ENCODE data around the gene KRT16. TPM values are rescaled to one million over a fixed set of nuclear protein-coding genes. Genes with fewer than 3 reads are reported as not detected.
A peak's percentile ranks its signal among the peaks of the same experiment; 100 is the strongest.
"Not testable (repeated sequence)": the region's sequence is repeated elsewhere in the genome, so short reads cannot be mapped to it uniquely, and the experiment has no call there.

Gene KRT16
- total RNA-seq, 1 experiment from 2014 or later = 0.72 TPM

DNA sequence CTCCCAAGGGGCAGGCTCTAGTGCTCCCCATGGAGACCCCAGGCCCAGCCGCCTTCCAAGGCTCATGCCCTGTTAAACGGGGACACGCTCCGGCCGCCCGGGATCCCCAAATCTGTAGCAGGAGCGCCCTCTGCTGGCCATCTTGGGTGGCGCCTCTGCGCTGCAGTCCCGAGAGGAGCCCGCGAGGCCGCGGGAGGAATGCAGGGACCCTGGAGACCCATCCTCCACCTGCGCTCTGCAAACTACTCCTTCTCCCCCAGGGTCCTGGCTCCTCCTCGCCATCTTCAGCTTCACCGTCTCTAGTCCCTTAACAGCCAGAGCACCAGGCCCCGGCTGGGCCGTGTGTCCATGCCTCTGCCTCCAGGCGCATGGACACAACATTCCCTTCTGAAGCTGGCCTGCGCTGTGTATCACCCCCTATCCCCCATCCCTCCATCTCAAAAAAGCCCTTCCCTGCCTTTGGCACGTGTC is 35.4 kb upstream of the KRT16 start:
- peak; percentile 60 for DNase-seq (ENCODE audit: low read depth)

DNA sequence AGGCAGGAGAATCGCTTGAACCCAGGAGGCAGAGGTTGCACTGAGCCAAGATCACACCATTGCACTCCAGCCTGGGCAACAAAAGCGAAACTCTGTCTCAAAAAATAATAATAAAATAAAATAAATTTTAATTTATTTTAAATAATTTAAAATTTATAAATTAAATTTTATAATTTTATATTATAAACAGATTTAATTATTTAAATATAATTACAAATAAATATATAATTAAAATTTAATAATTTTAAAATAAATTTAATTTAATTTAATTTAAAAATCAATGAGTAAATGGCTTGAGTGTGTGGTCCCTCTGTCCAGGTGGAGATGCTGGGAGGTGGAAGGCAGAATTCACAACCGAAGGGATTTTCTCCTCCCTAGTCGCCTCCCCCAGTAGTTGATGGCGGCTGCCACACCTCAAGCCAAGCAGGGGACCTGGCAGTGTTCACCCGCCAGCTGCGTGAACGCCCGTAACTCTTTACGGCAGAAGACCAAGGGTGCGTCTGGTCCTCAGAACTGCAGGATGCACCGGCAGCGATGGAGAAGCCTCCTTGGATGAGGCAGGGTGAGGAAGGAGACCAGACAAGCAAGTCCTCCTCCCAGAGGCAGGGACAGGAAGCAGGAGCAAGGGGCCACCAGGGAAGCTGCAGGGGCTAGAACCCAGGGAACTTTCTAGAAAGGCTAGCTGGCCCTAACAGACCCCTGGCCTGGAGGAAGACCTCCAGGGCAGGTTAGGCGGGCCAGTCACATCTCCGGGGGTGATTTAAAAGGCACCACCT is 34.7 kb upstream of the KRT16 start:
- DNase-seq (ENCODE audit: low read depth) = no peak

DNA sequence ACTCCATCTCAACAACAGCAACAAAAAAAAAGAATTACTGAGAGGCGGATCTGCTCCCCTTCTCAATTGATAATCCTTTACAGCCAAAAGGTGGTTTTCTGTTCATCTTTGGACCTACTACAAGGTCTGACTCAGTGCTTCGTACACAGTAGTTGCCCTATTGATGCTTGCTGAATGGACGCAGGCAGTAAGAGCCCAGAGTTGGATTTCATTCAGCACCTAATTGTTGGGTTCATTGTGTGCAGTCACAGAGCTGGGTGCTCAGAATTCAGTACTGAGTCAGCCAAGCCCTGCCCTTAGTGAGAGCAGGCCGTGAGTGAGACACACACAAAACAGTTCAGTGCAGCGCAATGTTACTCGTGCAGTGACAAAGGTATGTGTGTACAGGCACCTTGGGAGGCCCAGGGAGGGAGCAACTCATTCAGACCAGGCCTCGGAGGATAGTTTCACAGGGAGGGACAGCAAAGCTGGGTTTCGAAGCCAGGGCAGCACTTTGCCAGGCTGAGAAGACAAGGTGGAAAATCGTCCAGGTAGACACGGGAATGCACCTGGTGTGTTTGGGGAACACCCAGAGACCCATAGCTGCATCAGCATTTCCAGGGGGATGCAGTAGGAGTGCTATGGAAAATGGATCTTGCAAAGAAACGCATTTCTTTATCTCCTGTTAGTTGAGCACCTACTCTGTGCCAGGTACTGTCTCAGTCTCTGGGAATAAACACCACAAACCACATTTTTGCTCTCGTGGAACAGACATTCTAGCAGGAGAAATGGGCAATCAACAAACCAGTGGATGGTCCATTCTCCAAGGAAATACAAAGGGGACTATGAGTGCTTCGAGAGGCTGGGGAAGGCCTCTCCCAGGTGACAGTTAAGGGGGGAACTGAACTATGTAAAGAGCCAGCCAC is 29.9 kb upstream of the KRT16 start:
- no peak for DNase-seq (ENCODE audit: low read depth)

DNA sequence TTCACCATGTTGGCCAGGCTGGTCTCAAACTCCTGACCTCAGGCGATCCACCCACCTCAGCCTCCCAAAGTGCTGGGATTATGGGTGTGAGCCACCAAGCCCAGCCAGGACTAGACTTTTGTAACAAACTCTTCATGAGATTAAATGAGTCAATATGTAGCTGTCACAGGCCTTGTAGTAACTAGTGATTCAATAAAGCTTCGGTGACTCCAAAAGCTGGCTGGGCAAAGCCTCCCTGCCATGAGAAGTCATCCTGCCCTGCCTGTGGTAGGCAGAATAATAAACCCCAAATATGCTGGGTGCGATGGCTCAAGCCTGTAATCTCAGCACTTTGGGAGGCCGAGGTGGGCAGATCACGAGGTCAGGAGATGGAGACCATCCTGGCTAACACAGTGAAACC is 28.0 kb upstream of the KRT16 start:
- not testable (repeated sequence) for DNase-seq (ENCODE audit: low read depth)

DNA sequence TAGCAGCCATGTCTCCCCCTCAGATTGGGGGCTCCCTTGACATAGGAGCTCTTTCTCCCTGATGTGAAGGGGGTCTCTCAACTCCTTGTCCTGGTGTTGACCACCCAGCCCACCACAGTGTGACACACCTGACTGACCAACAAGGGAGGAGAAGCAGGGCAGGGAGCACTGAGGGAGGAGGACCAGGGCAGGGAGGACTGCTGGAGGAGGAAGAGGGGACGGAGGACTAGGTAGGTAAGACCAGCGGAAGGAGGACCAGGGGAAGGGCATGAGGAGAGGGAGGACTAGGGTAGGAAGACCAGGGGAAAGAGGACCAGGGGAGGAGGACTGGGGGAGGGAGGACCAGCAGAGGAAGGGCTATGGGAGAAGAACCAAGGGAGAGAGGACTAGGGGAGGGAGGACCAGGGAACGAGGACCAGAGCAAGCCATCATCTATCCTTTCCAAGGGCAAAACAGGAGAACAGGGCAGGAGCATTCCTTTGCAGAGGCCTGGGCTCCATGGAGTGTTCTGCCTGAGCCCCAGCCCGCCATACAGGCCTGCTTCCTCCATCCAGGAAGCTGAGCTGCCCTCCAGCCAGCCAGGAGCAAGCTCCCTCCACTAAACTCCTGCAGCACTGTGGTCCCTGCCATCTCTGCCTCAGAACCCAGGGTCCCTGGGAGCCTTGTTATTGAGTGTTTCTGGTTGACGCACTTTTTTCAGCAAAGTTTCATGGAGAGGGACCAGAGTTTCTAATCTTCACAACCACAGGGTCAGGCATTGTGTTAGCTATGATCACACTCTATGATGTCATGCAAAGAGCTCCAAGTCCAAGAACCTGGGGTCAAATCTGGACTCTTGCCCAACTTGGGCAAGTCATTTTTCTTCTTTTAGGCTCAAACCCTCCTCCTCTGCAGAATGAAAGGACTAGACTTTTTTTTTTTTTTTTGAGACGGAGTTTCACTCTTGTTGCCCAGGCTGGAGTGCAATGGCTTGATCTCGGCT is 27.2 kb upstream of the KRT16 start:
- no peak for DNase-seq (ENCODE audit: low read depth)

DNA sequence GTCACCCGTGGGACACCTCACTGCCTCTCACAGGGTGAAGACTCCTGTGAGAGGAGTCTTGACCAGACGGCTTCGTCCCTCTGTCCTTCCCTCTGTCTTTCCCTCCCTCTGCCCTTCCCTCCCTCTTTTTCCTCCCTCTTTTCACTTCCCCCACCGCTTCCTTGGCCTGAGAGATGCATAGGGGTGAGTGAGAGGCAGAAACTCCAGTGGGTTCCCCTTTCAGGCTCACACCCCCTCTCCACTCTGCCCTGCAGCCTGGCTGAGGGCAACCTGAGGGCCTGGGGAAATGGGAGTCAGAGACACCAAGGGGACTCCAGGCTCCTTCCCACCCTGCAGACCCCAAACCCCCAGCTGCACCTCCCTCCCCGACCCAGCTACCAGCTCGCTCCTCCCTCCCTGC is 26.4 kb upstream of the KRT16 start:
- DNase-seq (ENCODE audit: low read depth) = no peak

DNA sequence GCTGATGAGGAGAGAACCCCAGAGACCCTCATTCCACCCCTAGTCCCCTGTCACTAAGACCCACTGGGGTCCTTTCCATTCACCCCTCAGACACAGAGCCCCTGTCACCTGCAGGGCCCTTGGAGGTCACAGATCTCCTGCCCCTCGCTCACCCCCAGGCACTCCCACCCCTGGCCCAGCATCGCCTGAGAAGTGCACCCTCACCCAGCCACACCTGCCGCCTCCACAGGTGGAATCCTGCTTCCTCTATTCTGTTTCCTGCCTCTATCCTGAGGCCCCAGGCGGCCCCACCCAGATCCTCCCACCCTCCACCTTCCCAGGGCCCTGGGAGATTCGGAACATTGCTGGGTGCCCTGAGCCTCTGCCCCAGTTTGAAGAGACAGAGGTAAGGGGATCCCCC is 25.6 kb upstream of the KRT16 start:
- DNase-seq (ENCODE audit: low read depth) = no peak

DNA sequence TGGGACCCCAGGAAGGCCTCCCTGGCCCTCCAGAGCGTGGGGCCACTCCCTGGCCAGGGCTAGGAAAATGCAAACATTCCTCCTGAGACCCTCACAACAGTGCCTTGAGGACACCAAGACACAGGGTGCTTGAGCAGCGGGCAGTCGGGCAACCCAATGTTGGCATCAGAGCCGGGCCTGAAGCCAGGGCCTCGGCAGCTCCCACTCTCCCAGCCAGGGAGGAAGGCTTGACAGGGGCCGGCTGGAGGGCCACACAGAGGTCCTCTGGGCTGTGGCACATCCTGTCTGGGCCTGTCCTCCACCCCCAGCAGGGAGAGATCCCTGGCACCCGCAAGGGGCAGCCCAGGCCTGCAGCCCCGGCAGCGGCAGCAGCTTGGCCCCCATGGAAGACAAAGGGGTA is 24.1 kb upstream of the KRT16 start:
- no peak for DNase-seq (ENCODE audit: low read depth)

DNA sequence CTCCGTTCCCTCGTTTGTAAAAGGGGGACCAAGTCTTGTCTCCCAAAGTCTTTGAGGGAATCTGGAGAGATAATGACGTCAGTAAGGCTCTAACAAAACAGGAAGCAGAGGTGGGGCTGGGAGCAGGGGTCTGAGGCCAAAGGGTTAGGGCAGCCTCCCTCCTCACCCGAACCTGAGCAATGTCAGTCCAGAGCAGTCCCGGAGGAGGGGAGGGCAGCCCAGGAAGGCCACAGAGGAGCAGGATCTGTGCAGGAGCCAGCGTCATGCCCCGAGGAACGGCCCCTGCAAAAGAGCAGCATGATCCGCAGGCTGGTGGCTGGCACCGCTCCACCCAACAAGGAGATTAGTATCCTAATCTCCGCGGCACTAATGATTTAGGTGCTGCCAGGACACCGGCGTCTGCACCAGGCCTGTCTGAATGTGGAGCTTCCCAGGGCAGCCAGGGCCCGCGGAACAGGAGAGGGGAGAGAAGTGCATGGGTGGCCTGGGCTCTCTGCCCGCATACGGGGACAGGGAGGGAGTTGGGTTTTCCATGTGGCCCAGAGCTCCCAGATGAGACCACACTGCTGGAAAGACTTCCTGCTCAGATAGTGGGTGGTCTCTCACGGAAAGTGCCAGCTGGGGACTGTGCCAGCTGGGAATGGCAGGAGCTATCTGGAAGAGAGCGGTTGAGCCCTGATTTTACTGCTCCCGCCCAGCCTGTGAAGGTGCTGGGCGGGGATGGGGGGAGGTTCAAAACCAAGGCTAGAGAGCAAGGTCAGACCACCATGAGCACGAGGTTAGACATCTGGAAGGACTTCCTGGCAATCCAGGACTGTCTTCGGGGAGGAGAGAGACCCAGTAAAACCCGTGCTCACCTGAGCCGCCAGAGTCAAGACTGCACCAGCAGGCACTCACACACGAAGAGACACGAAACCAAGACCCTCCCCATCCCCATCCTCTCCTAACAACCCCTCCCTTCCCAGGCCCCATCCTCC is 22.8 kb upstream of the KRT16 start:
- DNase-seq (ENCODE audit: low read depth) = peak; percentile 45

DNA sequence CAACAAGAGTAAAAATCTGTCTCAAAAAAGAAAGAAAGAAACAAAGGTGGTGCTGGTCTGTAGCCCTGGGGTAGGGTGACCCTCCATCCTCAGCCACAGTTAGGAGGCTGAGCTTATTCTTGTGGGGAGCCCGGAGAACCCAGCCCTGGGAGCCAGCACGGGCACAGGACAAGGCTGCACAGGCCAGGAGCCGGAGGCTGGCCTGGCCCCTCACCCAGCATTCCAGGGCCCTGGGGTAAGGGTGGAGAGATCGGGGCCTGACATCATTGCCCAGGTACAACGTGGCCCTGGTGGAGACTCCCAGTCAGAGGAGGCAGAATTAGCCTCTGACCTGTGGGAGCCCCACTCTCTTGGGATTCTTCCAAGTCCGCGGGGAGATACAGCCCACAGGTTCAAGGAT is 22.1 kb upstream of the KRT16 start:
- no peak for DNase-seq (ENCODE audit: low read depth)

DNA sequence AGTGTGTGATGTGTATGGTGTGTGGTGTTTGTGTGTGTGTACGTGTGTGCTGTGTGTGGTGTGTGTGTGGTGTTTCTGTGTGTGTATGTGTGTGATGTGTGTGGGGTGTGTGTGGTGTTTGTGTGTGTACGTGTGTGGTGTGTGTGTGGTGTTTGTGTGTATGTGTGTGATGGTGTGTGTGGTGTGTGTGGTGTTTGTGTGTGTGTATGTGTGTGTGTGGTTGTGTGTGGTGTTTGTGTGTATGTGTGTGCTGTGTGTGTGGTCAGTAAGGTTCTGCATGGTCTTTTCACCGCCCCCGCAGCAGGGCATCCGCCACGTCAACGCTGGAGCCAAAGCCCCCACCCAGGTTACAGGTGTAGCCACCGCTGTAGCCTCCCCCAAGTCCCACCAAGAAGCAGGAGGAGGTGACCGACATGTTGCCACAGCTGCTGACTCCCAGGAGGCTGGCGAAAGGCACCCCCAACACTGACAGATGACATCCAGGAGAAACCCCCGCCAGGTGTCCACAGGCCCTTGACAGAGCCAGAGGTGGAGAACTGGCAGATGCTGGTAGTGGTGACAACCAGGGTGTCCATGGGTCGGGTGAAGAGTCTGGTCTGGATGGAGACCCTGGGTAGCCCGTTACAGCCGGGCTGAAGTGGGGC is 21.1 kb upstream of the KRT16 start:
- peak; percentile 18 for DNase-seq (ENCODE audit: low read depth)

DNA sequence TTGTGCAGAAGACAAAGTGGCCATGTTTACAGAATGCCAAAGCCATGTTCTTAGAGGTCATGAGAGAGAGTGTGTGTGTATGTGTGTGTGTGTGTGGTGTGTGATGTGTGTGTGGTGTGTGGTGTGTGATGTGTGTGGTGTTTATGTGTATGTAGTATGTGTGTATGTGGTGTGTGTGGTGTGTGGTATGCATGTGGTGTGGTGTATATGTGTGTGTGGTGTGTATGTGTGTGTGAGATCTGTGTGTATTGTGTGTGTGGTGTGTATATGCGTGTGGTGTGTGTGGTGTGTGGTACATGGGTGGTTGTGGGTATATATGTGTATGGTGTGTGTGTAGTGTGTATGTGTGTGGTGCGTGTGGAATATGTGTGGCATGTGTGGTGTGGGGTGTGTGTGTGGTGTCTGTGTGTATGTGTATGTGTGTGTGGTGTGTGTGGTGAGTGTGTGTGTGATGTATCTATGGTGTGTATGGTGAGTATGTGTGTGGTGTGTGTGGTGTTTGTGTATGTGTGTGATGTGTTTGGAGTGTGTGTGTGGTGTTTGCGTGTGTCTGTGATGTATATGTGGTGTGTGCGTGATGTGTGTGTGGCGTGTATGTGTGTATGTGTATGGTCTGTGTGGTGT is 20.0 kb upstream of the KRT16 start:
- no peak for DNase-seq (ENCODE audit: low read depth)

DNA sequence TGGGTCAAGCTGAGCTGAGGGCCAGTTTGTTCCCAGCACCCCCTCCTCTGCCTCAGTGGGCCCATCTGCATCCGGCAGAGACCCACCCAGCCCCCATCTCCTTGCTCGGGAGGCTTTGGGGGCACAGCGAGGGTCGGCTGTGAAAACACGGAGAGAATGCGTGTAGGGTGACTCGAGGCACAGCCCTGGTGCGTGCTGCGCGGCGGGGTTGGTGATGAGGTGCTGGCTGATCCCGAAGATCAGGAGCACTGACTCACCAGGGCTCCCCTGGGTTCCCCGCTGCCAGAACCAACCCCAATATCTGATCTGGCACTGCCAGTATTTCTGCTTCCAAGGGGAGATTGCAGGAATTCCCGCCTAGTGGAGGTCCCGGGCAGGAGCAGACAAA is 19.3 kb upstream of the KRT16 start:
- no peak for DNase-seq (ENCODE audit: low read depth)

DNA sequence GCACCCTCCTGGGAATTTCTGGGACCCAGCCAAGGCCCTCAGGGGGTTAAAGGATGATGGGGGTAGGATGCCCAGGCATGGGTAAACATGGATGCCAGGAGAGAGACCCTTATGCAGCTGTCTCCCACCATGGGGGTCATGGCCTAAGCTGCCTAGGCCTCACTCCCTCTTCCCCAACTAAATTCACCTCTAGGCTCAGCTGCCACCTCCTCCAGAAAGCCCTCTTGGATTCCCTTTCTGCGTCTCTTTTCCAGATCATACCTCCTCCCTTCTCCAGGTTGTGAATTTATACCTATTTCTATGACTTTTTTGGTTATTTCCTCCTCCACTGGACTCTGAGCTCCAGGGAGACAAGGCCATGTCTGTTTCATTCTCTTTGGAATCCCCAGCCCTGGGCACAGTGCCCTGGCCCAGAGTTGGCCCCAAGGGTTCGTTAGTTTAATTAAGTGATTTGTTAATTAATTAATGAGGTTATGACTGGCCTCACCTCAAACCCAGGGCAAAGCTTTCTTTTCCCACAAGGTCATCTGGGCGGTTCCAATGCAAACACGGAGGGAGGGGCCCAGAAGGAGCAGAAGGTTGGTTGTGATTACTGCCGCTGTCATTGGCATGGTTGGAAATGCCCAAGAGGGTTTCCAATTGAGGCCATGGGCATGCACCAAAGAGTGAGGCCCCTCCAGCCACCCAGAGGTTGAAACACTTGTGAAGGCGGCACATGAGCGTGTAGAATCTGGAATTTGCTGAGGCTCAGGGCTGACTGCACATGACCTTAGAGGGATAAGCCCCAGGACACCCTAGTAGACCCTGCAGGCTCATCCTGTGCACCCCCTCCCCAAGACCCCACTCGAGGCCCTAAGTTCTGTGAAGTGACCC is 18.7 kb upstream of the KRT16 start:
- DNase-seq (ENCODE audit: low read depth) = no peak

DNA sequence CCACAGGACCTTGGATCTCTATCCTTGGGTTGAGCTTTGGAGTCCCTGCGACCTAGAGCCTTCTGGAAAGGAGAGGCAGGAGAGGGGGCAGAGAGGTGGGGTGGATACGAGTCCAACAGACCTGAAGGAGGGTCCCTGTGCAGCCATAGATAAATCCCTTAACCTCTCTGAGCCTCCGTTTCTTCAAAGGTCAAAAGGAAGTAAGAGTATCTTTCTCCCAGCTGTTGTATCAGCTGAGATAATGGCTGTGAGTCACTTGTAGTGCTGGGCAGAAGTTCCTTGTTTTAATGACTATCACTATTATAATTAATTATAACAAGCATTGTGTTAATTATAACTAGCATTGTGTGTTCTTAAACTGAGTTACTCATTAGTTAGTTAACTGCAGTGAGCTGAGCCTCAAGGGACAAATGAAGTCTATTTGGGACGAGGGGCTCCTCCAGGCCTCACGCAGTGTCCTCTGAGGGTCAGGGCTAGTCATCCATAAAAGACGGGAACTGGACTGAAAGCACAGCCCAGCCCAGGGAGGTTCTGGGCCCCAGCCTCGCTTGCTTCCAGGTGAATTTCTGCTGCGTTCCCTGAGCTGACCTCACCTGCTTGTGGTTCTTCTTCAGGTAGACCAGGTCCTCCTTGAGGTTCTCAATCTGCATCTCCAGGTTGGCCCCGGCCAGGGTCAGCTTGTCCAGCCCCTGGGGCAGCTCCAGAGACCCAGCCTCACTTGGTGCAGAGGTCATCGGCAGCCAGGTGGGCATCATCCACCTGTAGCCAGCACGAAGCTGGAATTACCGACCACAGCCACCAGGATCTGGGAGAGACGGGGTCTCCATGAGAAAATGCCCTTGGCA is 17.5 kb upstream of the KRT16 start:
- no peak for DNase-seq (ENCODE audit: low read depth)

DNA sequence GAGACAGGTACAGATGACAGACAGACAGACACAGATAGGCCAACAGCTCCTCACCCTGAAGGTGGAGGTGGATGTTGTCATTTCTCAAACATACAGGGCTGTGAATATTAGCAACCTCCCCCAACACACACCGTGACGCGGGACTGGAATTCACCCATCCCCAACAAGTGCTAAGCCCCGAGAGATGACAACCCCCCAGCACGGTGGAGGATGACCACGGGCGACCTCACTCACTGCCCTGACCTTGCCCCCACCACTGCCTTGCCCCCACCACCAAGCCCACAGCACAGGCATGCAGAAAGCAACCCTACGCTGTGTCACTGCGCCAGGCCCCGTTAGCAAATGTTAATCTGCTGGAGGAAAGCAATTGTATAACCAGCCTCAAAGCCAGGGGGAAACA is 16.7 kb upstream of the KRT16 start:
- DNase-seq (ENCODE audit: low read depth) = no peak

DNA sequence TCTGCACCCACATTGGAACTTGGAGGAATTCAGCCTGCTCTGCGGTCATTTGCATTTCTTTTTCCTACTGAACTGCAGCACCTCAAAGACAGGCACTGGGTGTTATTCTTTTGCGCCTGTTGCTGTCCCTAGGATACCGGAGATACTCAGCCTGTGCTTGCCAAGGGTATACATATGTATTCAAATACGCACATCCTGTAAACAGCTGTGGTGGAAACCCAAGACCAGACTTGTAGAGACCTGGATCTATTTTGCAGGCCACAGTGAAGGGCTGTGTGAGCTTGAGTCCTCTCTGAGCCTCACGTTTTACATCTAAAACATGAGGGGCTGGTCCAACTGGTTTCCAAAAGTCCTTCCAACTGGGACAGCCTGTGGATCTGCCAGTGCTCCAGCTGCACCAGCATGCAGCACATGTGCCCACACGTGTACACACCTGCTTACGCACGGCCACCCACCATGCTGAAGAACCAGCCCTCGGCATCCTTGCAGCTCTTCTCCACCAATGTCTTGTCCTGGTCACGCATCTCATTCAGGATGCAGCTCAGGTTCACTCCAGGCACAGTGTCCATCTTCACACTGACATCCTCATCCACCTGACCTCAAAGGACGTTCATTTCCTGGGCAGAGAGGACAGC is 16.2 kb upstream of the KRT16 start:
- not testable (repeated sequence) for DNase-seq (ENCODE audit: low read depth)

All from RPMI7951 (cell line).